ENCODE results near the gene CBFA2T3.

GRCh38 chr16:88992351-88993165, 15.6 kb upstream of the CBFA2T3 start:
- TF ChIP-seq ZFX (IDR thresholded peaks at IDR 0.05; ENCODE audit: borderline replicate concordance) (no peak), CTCF (IDR thresholded peaks at IDR 0.05) (no peak)

Data from 22Rv1 (cell line).